H1 (cell line): ENCODE data around the gene B4GALT7. TPM values are rescaled to one million over a fixed set of nuclear protein-coding genes. Genes with fewer than 3 reads are reported as not detected.

Experiments used
- CTCF ChIA-PET: fragments of 300-600 bp; sonication (Branson Sonifier 250); formaldehyde crosslinking; loops from one replicate; lab custom pipeline; 2021; ENCODE audit not compliant: partially characterized antibody; lab: Charles Lee
- POLR2A ChIA-PET: fragments of 300-600 bp; sonication (Branson Sonifier 250); formaldehyde crosslinking; loops from one replicate; lab custom pipeline; 2021; ENCODE audit warnings: inconsistent platforms; ENCODE audit not compliant: partially characterized antibody; lab: Charles Lee
- DNase-seq, 2 experiments: peaks; one replicate each; pipeline versions ENCODE4 v3.0.0 to v3.0.0-alpha.2; 2010 to 2022; ENCODE audit warnings: low spot score in 2 of 2, low read depth in 1 of 2, mixed read lengths in 1 of 2
- FAIRE-seq: peaks from 2 replicates; lab custom pipeline; 2011; peaks lifted over from hg19 to GRCh38; lab: Jason Lieb, UNC
- H2AFZ ChIP-seq: 2 replicates; pipeline ENCODE4 v1.8.1; 2012; ENCODE audit warnings: low read length, inconsistent platforms
- H2AK5ac ChIP-seq: 2 replicates; pipeline ENCODE4 v1.6.1; 2013; ENCODE audit warnings: low read depth, low read length
- H2BK120ac ChIP-seq: replicated peaks from 2 replicates; pipeline ENCODE3; 2013; ENCODE audit warnings: low read depth, low read length, inconsistent platforms
- H2BK12ac ChIP-seq: 2 replicates; pipeline ENCODE4 v1.6.1; 2013; ENCODE audit warnings: low read depth, low read length
- H2BK15ac ChIP-seq: 2 replicates; pipeline ENCODE4 v1.6.1; 2013; ENCODE audit warnings: low read length
- H2BK20ac ChIP-seq: 2 replicates; pipeline ENCODE4 v1.6.1; 2013; ENCODE audit warnings: low read length
- H2BK5ac ChIP-seq: 2 replicates; pipeline ENCODE4 v1.6.1; 2013; ENCODE audit warnings: low read depth, low read length
- H3K14ac ChIP-seq: 2 replicates; pipeline ENCODE4 v1.6.1; 2013; ENCODE audit warnings: inconsistent platforms; ENCODE audit not compliant: insufficient read length
- H3K18ac ChIP-seq: 2 replicates; pipeline ENCODE4 v1.6.1; 2013; ENCODE audit warnings: low read length; ENCODE audit errors: extremely low read depth
- H3K23ac ChIP-seq: 2 replicates; pipeline ENCODE4 v1.6.1; 2013; ENCODE audit warnings: inconsistent platforms; ENCODE audit not compliant: insufficient read length
- H3K23me2 ChIP-seq: 2 replicates; pipeline ENCODE4 v1.6.1; 2013; ENCODE audit warnings: low read depth, low read length
- H3K27ac ChIP-seq: 2 replicates; pipeline ENCODE4 v1.6.1; 2011; ENCODE audit warnings: low read depth, low read length, inconsistent platforms
- H3K27me3 ChIP-seq, 4 experiments: replicated peaks in 1 of 4; 1 replicate in 1 of 4; 2 replicates in 3 of 4; pipeline versions ENCODE4 v1.6.1 to v1.8.1; 2011 to 2013; ENCODE audit warnings: low read length in 3 of 4, mild to moderate bottlenecking in 3 of 4, inconsistent platforms in 2 of 4, mixed read lengths in 2 of 4, moderate library complexity in 1 of 4; ENCODE audit not compliant: control insufficient read depth in 3 of 4, insufficient read depth in 3 of 4; ENCODE audit errors: extremely low read depth in 1 of 4
- H3K36me3 ChIP-seq, 4 experiments: 2 replicates each; pipeline versions ENCODE4 v1.6.1 to v1.8.1; 2011 to 2013; ENCODE audit warnings: mild to moderate bottlenecking in 4 of 4, low read length in 3 of 4, moderate library complexity in 2 of 4, control low read depth in 1 of 4, inconsistent platforms in 1 of 4; ENCODE audit not compliant: insufficient read depth in 4 of 4, control insufficient read depth in 2 of 4
- H3K4ac ChIP-seq: replicated peaks from 2 replicates; pipeline ENCODE3; 2013; ENCODE audit warnings: low read length, low read depth, mixed read lengths, inconsistent platforms; ENCODE audit not compliant: insufficient read length
- H3K4me1 ChIP-seq, 4 experiments: replicated peaks in 1 of 4; 1 replicate in 1 of 4; 2 replicates in 3 of 4; pipeline versions ENCODE4 v1.6.1 to v1.8.1; 2011 to 2013; ENCODE audit warnings: low read length in 3 of 4, inconsistent platforms in 2 of 4, mixed read lengths in 1 of 4; ENCODE audit not compliant: insufficient read depth in 4 of 4, control insufficient read depth in 3 of 4
- H3K4me2 ChIP-seq, 2 experiments: 2 replicates each; pipeline versions ENCODE4 v1.6.1 to v1.8.1; 2011 to 2013; ENCODE audit warnings: low read depth in 2 of 2, low read length in 2 of 2, control low read depth in 1 of 2, inconsistent platforms in 1 of 2, mild to moderate bottlenecking in 1 of 2; ENCODE audit not compliant: insufficient read depth in 1 of 2
- H3K4me3 ChIP-seq, 4 experiments: fragments of 200-600, 300-600 bp in 1 of 4; sonication (generic), shearing (Covaris generic), sonication (Bioruptor Twin) in 1 of 4; 2 replicates each; pipeline versions ENCODE4 v1.5.1 to v1.8.1; 2011 to 2016; ENCODE audit warnings: low read length in 4 of 4, low read depth in 3 of 4, control low read depth in 2 of 4, inconsistent platforms in 2 of 4, mild to moderate bottlenecking in 2 of 4, mixed read lengths in 1 of 4, moderate library complexity in 1 of 4; ENCODE audit not compliant: insufficient read depth in 2 of 4; ENCODE audit errors: extremely low read depth in 1 of 4
- H3K56ac ChIP-seq: replicated peaks from 2 replicates; pipeline ENCODE3; 2013; ENCODE audit warnings: low read depth, mild to moderate bottlenecking, mixed read lengths, low read length, inconsistent platforms; ENCODE audit not compliant: insufficient read length
- H3K79me1 ChIP-seq: 2 replicates; pipeline ENCODE4 v1.6.1; 2013; ENCODE audit warnings: low read depth, low read length, control low read depth
- H3K79me2 ChIP-seq, 2 experiments: 2 replicates each; pipeline versions ENCODE4 v1.6.1 to v1.8.1; 2012 to 2013; ENCODE audit warnings: low read length in 2 of 2, mild to moderate bottlenecking in 2 of 2, inconsistent platforms in 1 of 2; ENCODE audit not compliant: insufficient read depth in 2 of 2, control insufficient read depth in 1 of 2
- H3K9ac ChIP-seq, 4 experiments: replicated peaks in 1 of 4; 1 replicate in 1 of 4; 2 replicates in 3 of 4; pipeline versions ENCODE4 v1.6.1 to v1.8.1; 2011 to 2013; ENCODE audit warnings: low read depth in 3 of 4, low read length in 3 of 4, control low read depth in 2 of 4, mild to moderate bottlenecking in 2 of 4, moderate library complexity in 2 of 4, inconsistent platforms in 1 of 4; ENCODE audit errors: extremely low read depth in 1 of 4
- H3K9me3 ChIP-seq, 2 experiments: 2 replicates each; pipeline versions ENCODE4 v1.6.1 to v1.8.1; 2012 to 2013; ENCODE audit warnings: mild to moderate bottlenecking in 2 of 2, moderate library complexity in 2 of 2, control low read depth in 1 of 2, inconsistent platforms in 1 of 2, low read depth in 1 of 2, low read length in 1 of 2, mixed read lengths in 1 of 2; ENCODE audit not compliant: insufficient read depth in 2 of 2
- H4K20me1 ChIP-seq, 2 experiments: replicated peaks in 1 of 2; 2 replicates each; pipeline versions ENCODE3 to v1.8.1; 2011 to 2013; ENCODE audit warnings: inconsistent platforms in 2 of 2, low read length in 2 of 2, mild to moderate bottlenecking in 1 of 2; ENCODE audit not compliant: insufficient read depth in 2 of 2, control insufficient read depth in 1 of 2
- H4K5ac ChIP-seq: 2 replicates; pipeline ENCODE4 v1.6.1; 2013; ENCODE audit warnings: low read length, low read depth, mixed read lengths, inconsistent platforms; ENCODE audit not compliant: insufficient read length
- H4K8ac ChIP-seq: 2 replicates; pipeline ENCODE4 v1.8.0; 2013; ENCODE audit warnings: mild to moderate bottlenecking, moderate library complexity, low read length, inconsistent platforms; ENCODE audit not compliant: insufficient read depth; ENCODE audit errors: extremely low read depth
- H4K91ac ChIP-seq: replicated peaks from 2 replicates; pipeline ENCODE3; 2013; ENCODE audit warnings: low read length, mixed read lengths, inconsistent platforms; ENCODE audit not compliant: insufficient read length
- KDM4A ChIP-seq: IDR thresholded peaks from one replicate; pipeline ENCODE4 v1.7.1; 2012; ENCODE audit warnings: low read depth, mild to moderate bottlenecking, moderate library complexity, low read length, inconsistent platforms; ENCODE audit not compliant: severe bottlenecking
- MAFK ChIP-seq: IDR thresholded peaks from 2 replicates; pipeline ENCODE4 v1.6.1; 2012; ENCODE audit warnings: low read depth, mild to moderate bottlenecking, improper control_type of control experiment, low read length
- POU5F1 ChIP-seq: IDR thresholded peaks from 2 replicates; pipeline ENCODE4 v1.6.1; 2011; ENCODE audit warnings: low read depth, mild to moderate bottlenecking, low read length, moderate library complexity
- SIX5 ChIP-seq: IDR thresholded peaks from 2 replicates; pipeline ENCODE4 v1.6.1; 2011; ENCODE audit warnings: mild to moderate bottlenecking, low read depth, low read length
- TCF12 ChIP-seq: IDR thresholded peaks from 2 replicates; pipeline ENCODE4 v1.6.1; 2011; ENCODE audit warnings: low read depth, mild to moderate bottlenecking, low read length
- WGBS, 2 experiments: shearing (Covaris generic) in 1 of 2; methylation state at CpG; one replicate each; pipeline versions ENCODE4 v1.1.6 to v1.1.7; 2013 to 2015; ENCODE audit warnings: low lambda C conversion rate in 2 of 2, mixed read lengths in 2 of 2, inconsistent platforms in 1 of 2, low coverage in 1 of 2, missing lambda C conversion rate in 1 of 2; ENCODE audit not compliant: insufficient replicate concordance in 2 of 2, insufficient coverage in 1 of 2, insufficient read length in 1 of 2; ENCODE audit errors: extremely low coverage in 1 of 2, missing lambda C conversion rate in 1 of 2; 5-methylcytosine and 5-hydroxymethylcytosine counted together
- polyA plus RNA-seq, 7 experiments: library from polyadenylated mRNA; depleted of rRNA in 3 of 7; stranded (reverse) in 5 of 7; unstranded in 2 of 7; fragments of >200 nt in 5 of 7; fragments of 200-250 nt in 2 of 7; gene quantifications; 1 replicate in 5 of 7; 2 replicates in 1 of 7; 4 replicates in 1 of 7; pipeline versions ENCODE4 v1.2.1 to v1.2.3, GENCODE V29; 2011 to 2013; ENCODE audit warnings: missing spikeins in 2 of 7, mixed read lengths in 2 of 7
- total RNA-seq: library from RNA; stranded (reverse); fragmentation: NEBNext Ultra II Directional; extraction: Animal tissue kit (Norgen Biotek cat#: 25700); gene quantifications from 2 replicates; pipeline ENCODE4 v1.2.1, GENCODE V29; 2021

Gene B4GALT7
- total and polyA plus RNA-seq, 2 of the 8 experiments (the other 6 are each of a cell fraction or from before 2014, with no cell fraction given) = 18.7 to 31.9 TPM

GRCh38 chr5:177595026-177595585 lies 4.8 kb upstream of the B4GALT7 start:
- H2BK5ac ChIP-seq = no peak overlapping the region
- peaks cover 0 to 4% of the 10 kb centered on the region in 2 experiments; a peak in 1 of 4 replicates for H3K79me2 ChIP-seq
- peaks cover 11 to 32% (median 22%) of the 10 kb centered on the region in 4 experiments; a peak in 6 of 8 replicates for H3K36me3 ChIP-seq
- H2AK5ac ChIP-seq = no peak overlapping the region
- no peaks in the 10 kb centered on the region for H3K27me3 ChIP-seq
- H4K8ac ChIP-seq = no peak overlapping the region
- peaks cover 2 to 4% of the 10 kb centered on the region in 2 experiments for H4K20me1 ChIP-seq
- no peak overlapping the region for H4K5ac ChIP-seq
- no peak overlapping the region for H4K91ac ChIP-seq
- no peak overlapping the region for H3K27ac ChIP-seq
- 95% methylated on average over 8 of the region's 8 CpGs; no CpG with 5 or more reads in 1 of the 2 experiments for WGBS, 2 experiments
- no peak overlapping the region for H3K4ac ChIP-seq
- H3K56ac ChIP-seq = no peak overlapping the region
- no peak overlapping the region for H3K9ac ChIP-seq
- no peak overlapping the region for H2BK120ac ChIP-seq
- DNase-seq = no peak
- POLR2A ChIA-PET = interaction anchor here (1.4 to 1.7 kb wide), 2 partner anchors 36 to 99 kb away, joined by 3 to 5 read pairs; no protein-coding TSS in a partner anchor
- H2BK20ac ChIP-seq = no peak overlapping the region
- H2AFZ ChIP-seq = no peak overlapping the region
- no peak overlapping the region for H2BK12ac ChIP-seq
- H3K4me2 ChIP-seq = no peak overlapping the region
- no peak overlapping the region for H3K23ac ChIP-seq
- H3K14ac ChIP-seq = no peak overlapping the region
- H3K79me1 ChIP-seq = no peaks in the 10 kb centered on the region; the same call in 1 of the 2 replicates
- no peaks in the 10 kb centered on the region for H3K4me1 ChIP-seq
- H3K4me3 ChIP-seq = no peak overlapping the region
- no peaks in the 10 kb centered on the region for H3K9me3 ChIP-seq
- TF ChIP-seq MAFK (no peak), POU5F1 (no peak), TCF12 (no peak), KDM4A (no peak), SIX5 (no peak)
- TF ChIP-seq, all 59 proteins: peak for 0
- peaks cover 4% of the 10 kb centered on the region; the same call in 1 of the 2 replicates for H3K23me2 ChIP-seq
- no peak overlapping the region for H2BK15ac ChIP-seq
- FAIRE-seq = no peak
- CTCF ChIA-PET = interaction anchor here (1.2 to 3.2 kb wide), 2 partner anchors 13 to 225 kb away, joined by 4 to 14 read pairs; no protein-coding TSS in a partner anchor
- H3K18ac ChIP-seq = no peak overlapping the region
